T-helper 1 cell treated with Interleukin-12 subunit alpha and Interleukin-12 subunit beta and Interleukin-4 antibody, amounts not matched to agents 30 μg/mL and 1 μg/mL, for 36 hours (primary cell): Measurements from ENCODE around the gene KIAA0825.
"Not testable (repeated sequence)": the region's sequence is repeated elsewhere in the genome, so short reads cannot be mapped to it uniquely, and the experiment has no call there.

ENCODE experiments used
- H3K27ac Mint-ChIP-seq: one replicate; pipeline ENCODE4 v1.8.0; 2021; ENCODE audit warnings: mild to moderate bottlenecking, mixed read lengths
- H3K27me3 Mint-ChIP-seq: one replicate; pipeline ENCODE4 v1.8.0; 2021; ENCODE audit warnings: low read depth, mixed read lengths
- H3K36me3 Mint-ChIP-seq: one replicate; pipeline ENCODE4 v1.8.0; 2021; ENCODE audit warnings: low read depth, mixed read lengths
- H3K4me1 Mint-ChIP-seq: one replicate; pipeline ENCODE4 v1.8.0; 2021; ENCODE audit warnings: low read depth, mixed read lengths
- H3K4me3 Mint-ChIP-seq: one replicate; pipeline ENCODE4 v1.8.0; 2021; ENCODE audit warnings: mild to moderate bottlenecking, moderate library complexity, mixed read lengths
- H3K9me3 Mint-ChIP-seq: one replicate; pipeline ENCODE4 v1.8.0; 2021; ENCODE audit warnings: mixed read lengths

KIAA0825 gene

GRCh38 chr5:94618029-94618492 is 343 bp downstream of the KIAA0825 start:
- peaks cover 46% of the 10 kb centered on the region for H3K4me1 Mint-ChIP-seq
- H3K27me3 Mint-ChIP-seq: no peaks in the 10 kb centered on the region
- H3K27ac Mint-ChIP-seq: peak overlapping the region; percentile 94
- H3K4me3 Mint-ChIP-seq: peak overlapping the region; percentile 94
- peaks cover 3% of the 10 kb centered on the region for H3K36me3 Mint-ChIP-seq
- no peaks in the 10 kb centered on the region for H3K9me3 Mint-ChIP-seq

- Mint-ChIP-seq H3K4me3 (no peak overlapping the region), H3K4me1 (peaks cover 39% of the 10 kb centered on the region), H3K27ac (no peak overlapping the region), H3K9me3 (no peaks in the 10 kb centered on the region), H3K27me3 (no peaks in the 10 kb centered on the region), H3K36me3 (peaks cover 3% of the 10 kb centered on the region)
Observed at GRCh38 chr5:94615862-94616261, 2.5 kb downstream of the KIAA0825 start.

GRCh38 chr5:94614156-94614805 is 4.1 kb downstream of the KIAA0825 start:
- Mint-ChIP-seq H3K4me1 (peaks cover 37% of the 10 kb centered on the region), H3K27me3 (no peaks in the 10 kb centered on the region), H3K36me3 (peaks cover 3% of the 10 kb centered on the region), H3K9me3 (no peaks in the 10 kb centered on the region), H3K27ac (no peak overlapping the region), H3K4me3 (no peak overlapping the region)

- H3K27me3 Mint-ChIP-seq: no peaks in the 10 kb centered on the region
- H3K36me3 Mint-ChIP-seq: peaks cover 3% of the 10 kb centered on the region
- H3K27ac Mint-ChIP-seq: no peak overlapping the region
- no peaks in the 10 kb centered on the region for H3K9me3 Mint-ChIP-seq
- H3K4me3 Mint-ChIP-seq: no peak overlapping the region
- H3K4me1 Mint-ChIP-seq: peaks cover 35% of the 10 kb centered on the region
Observed at GRCh38 chr5:94613583-94613982, 4.8 kb downstream of the KIAA0825 start.

GRCh38 chr5:94595281-94595840 is 23.0 kb downstream of the KIAA0825 start:
- no peaks in the 10 kb centered on the region for H3K27me3 Mint-ChIP-seq
- no peak overlapping the region for H3K4me3 Mint-ChIP-seq
- H3K4me1 Mint-ChIP-seq: no peaks in the 10 kb centered on the region
- H3K27ac Mint-ChIP-seq: no peak overlapping the region
- H3K9me3 Mint-ChIP-seq: peaks cover 15% of the 10 kb centered on the region
- H3K36me3 Mint-ChIP-seq: peaks cover 18% of the 10 kb centered on the region

GRCh38 chr5:94577466-94578245 is 40.7 kb downstream of the KIAA0825 start:
- peaks cover 14% of the 10 kb centered on the region for H3K9me3 Mint-ChIP-seq
- peak overlapping the region; percentile 49 for H3K4me3 Mint-ChIP-seq
- peaks cover 18% of the 10 kb centered on the region for H3K36me3 Mint-ChIP-seq
- peaks cover 55% of the 10 kb centered on the region for H3K4me1 Mint-ChIP-seq
- H3K27me3 Mint-ChIP-seq: no peaks in the 10 kb centered on the region
- H3K27ac Mint-ChIP-seq: peak overlapping the region; percentile 81

- Mint-ChIP-seq H3K27me3 (no peaks in the 10 kb centered on the region), H3K27ac (peak overlapping the region; percentile 90), H3K9me3 (peaks cover 4% of the 10 kb centered on the region), H3K4me3 (peak overlapping the region; percentile 47), H3K4me1 (peaks cover 47% of the 10 kb centered on the region), H3K36me3 (peaks cover 14% of the 10 kb centered on the region)
Observed at GRCh38 chr5:94575196-94575595, 43.2 kb downstream of the KIAA0825 start.

GRCh38 chr5:94573349-94573748 is 45.1 kb downstream of the KIAA0825 start:
- not testable (repeated sequence) for H3K27me3 Mint-ChIP-seq, H3K4me3 Mint-ChIP-seq, H3K9me3 Mint-ChIP-seq
- peaks cover 14% of the 10 kb centered on the region for H3K36me3 Mint-ChIP-seq
- H3K4me1 Mint-ChIP-seq: peaks cover 38% of the 10 kb centered on the region
- peak overlapping the region; percentile 10 for H3K27ac Mint-ChIP-seq

GRCh38 chr5:94571415-94571814 is 47.0 kb downstream of the KIAA0825 start:
- peaks cover 23% of the 10 kb centered on the region for H3K4me1 Mint-ChIP-seq
- no peak overlapping the region for H3K27ac Mint-ChIP-seq
- peaks cover 4% of the 10 kb centered on the region for H3K9me3 Mint-ChIP-seq
- peaks cover 14% of the 10 kb centered on the region for H3K36me3 Mint-ChIP-seq
- no peak overlapping the region for H3K4me3 Mint-ChIP-seq
- H3K27me3 Mint-ChIP-seq: no peaks in the 10 kb centered on the region

GRCh38 chr5:94564812-94565211 is 53.6 kb downstream of the KIAA0825 start:
- Mint-ChIP-seq H3K36me3 (no peaks in the 10 kb centered on the region), H3K9me3 (no peaks in the 10 kb centered on the region), H3K4me1 (peaks cover 9% of the 10 kb centered on the region), H3K4me3 (no peak overlapping the region), H3K27me3 (no peaks in the 10 kb centered on the region), H3K27ac (peak overlapping the region; percentile 10)

- peaks cover 4% of the 10 kb centered on the region for H3K9me3 Mint-ChIP-seq
- peaks cover 9% of the 10 kb centered on the region for H3K4me1 Mint-ChIP-seq
- H3K27ac Mint-ChIP-seq: no peak overlapping the region
- no peaks in the 10 kb centered on the region for H3K27me3 Mint-ChIP-seq
- H3K36me3 Mint-ChIP-seq: no peaks in the 10 kb centered on the region
- H3K4me3 Mint-ChIP-seq: no peak overlapping the region
Observed at GRCh38 chr5:94562327-94562971, 56.0 kb downstream of the KIAA0825 start.

- no peaks in the 10 kb centered on the region for H3K27me3 Mint-ChIP-seq
- peaks cover 4% of the 10 kb centered on the region for H3K9me3 Mint-ChIP-seq
- no peaks in the 10 kb centered on the region for H3K36me3 Mint-ChIP-seq
- no peak overlapping the region for H3K27ac Mint-ChIP-seq
- H3K4me1 Mint-ChIP-seq: peaks cover 7% of the 10 kb centered on the region
- H3K4me3 Mint-ChIP-seq: no peak overlapping the region
Observed at GRCh38 chr5:94558028-94558427, 60.4 kb downstream of the KIAA0825 start.

GRCh38 chr5:94551858-94552257 is 66.5 kb downstream of the KIAA0825 start:
- peaks cover 2% of the 10 kb centered on the region for H3K36me3 Mint-ChIP-seq
- peaks cover 7% of the 10 kb centered on the region for H3K9me3 Mint-ChIP-seq
- no peaks in the 10 kb centered on the region for H3K27me3 Mint-ChIP-seq
- no peak overlapping the region for H3K27ac Mint-ChIP-seq
- peaks cover 11% of the 10 kb centered on the region for H3K4me1 Mint-ChIP-seq
- H3K4me3 Mint-ChIP-seq: peak overlapping the region; percentile 1

- peaks cover 23% of the 10 kb centered on the region for H3K9me3 Mint-ChIP-seq
Observed at GRCh38 chr5:94545870-94546625, 72.4 kb downstream of the KIAA0825 start.

More at GRCh38 chr5:94545870-94546625, 72.4 kb downstream of the KIAA0825 start:
- Mint-ChIP-seq H3K4me1 (peaks cover 6% of the 10 kb centered on the region), H3K36me3 (peaks cover 14% of the 10 kb centered on the region), H3K27ac (no peak overlapping the region), H3K4me3 (no peak overlapping the region), H3K27me3 (no peaks in the 10 kb centered on the region)
